Esophagus mucosa (tissue), 1 donor: ENCODE data around the gene NFATC4. TPM values are rescaled to one million over a fixed set of nuclear protein-coding genes. Genes with fewer than 3 reads are reported as not detected.
A peak's percentile ranks its signal among the peaks of the same experiment; 100 is the strongest.
"Not testable (repeated sequence)": the region's sequence is repeated elsewhere in the genome, so short reads cannot be mapped to it uniquely, and the experiment has no call there.

ENCODE experiments used
- ATAC-seq: fragments of 200-7000 bp; cut with Tn5 transposase; one replicate; pipeline ENCODE4 v1.9.1; 2020
- total RNA-seq: library from RNA; stranded (reverse); gene quantifications from one replicate; pipeline ENCODE4 v1.2.4, GENCODE V29; 2023
- donor health status: DM: yes; HTN: yes; CAD: no.

NFATC4 gene
- total RNA-seq, 1 donor from 2014 or later, result 3.4 TPM

DNA sequence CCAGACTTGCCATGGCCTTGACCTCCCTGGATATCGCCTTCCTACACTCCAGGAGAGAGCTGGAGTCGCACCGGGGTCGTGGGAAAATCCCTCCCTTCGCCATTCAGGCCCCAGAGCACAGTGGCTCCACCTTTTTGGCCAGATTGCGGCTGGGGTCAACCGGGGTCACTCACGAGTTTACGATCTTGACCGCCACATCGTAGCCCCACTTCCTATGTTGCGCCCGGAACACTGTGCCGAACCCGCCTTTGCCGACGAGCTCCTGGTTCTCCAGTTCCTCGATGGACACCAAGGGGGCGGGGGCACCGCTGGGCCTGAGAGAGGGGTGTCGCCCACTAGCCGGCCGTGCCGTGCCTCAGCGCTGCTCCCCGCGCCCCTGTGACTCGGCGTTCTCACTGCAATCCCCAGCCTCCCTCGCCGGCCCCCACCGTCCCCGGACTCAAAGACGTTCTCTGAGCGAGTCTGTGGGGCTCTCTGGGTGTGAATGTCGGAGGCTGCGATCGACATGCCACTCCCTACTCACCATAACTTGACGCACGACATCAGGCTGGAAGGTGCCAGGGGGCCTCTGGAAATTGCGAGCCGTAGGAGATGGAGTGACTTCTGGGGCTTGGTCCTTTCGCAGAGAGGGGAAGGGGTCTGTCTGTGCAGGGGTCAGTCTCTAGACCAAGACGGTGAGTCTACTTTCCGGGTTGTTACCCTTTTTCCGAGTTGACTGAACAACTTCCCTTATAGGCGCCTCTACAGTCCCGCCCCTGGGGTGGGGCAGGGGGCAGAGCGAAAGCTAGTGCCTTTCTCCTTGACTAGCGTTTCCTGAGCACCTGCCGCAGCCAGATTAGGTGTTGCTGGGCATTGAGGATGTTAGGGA is 28.5 kb upstream of the NFATC4 start, which contains the start of gene RIPK3:
Gene RIPK3 (minus strand): TSS at position 708 of the 868 bp plus-strand sequence. CDS start 165 bp downstream, at position 543.
- peak; percentile 78 for ATAC-seq

GRCh38 chr14:24340606-24341005 is 27.4 kb upstream of the NFATC4 start:
- ATAC-seq, result no peak

- ATAC-seq, result no peak
Measured at GRCh38 chr14:24342889-24343288, 25.1 kb upstream of the NFATC4 start.

DNA sequence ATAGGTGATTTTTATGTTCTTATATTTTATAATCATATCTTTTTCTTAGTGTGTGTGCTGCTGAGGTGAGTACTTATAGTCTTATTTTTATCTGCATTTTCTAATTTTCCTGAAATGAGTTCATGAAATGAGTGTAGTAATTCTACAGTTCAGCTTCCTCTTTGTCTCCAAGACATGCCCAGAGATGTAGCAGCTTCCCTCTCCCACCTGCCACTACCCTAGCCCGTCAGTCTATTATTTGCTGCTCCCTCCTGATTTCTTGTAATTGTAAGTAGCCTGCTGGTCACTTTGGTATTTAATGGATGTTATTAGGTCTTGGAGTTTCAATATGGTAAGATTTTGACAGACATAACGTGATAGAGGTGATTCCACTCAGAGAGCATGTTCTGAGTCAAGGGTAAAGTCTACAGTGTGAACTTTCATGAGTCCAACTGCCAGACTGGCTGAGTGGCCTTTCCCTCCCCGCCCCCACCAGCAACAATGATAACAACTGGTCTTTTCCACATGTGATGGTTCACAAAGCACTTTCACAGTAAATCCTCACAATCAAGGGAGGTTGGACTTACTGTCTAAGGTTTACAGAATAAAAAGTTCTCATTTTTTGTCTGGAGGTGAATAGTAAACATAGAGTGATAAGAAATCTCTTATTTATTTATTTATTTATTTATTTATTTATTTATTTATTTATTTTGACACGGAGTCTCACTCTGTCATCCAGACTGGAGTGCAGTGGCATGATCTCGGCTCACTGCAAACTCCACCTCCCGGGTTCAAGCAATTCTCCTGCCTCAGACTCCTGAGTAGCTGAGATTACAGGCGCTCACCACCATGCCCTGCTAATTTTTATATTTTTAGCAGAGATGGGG is 24.0 kb upstream of the NFATC4 start:
- ATAC-seq, result no peak

GRCh38 chr14:24347134-24347533 is 20.9 kb upstream of the NFATC4 start:
- no peak for ATAC-seq

DNA sequence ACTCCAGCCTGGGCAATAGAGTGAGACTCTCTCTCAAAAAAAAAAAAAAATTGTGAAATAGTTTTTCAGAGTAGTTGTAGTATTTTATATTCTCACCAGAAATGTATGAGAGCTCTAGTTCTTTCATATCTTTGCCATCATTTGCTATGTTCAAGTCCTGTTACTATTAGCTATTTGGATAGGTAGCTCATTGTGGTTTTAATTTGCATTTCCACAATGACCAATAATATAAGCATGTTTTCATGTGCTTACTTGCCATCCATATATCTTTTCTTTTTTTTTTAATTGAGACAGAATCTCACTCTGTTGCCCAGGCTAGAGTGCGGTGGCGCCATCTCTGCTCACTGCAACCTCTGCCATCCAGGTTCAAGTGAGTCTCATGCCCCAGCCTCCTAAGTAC is 19.8 kb upstream of the NFATC4 start:
- no peak for ATAC-seq

GRCh38 chr14:24349742-24350141 is 18.2 kb upstream of the NFATC4 start:
- ATAC-seq, result no peak

DNA sequence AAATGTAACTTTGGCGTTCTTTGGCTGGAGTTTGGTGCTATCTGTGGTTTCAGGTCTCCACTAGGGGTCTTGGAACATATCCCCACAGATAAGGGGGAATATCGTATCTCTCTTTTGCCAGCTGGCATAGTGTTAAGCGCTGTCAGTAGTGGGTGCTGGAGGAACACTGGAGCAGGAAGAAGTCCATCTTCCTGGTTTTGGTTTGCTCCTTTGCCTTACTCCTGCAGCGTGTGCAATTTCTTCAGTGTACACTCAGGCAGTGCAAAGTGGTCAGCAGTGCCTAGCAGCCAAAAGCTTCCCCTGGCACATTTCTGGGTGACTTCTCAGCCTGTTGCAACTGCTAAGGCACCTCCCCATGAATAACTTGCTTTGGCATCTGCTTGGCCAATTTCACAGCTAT is 16.5 kb upstream of the NFATC4 start:
- ATAC-seq, result peak; percentile 41

- ATAC-seq, result no peak
Measured at GRCh38 chr14:24353559-24354481, 14.2 kb upstream of the NFATC4 start.

DNA sequence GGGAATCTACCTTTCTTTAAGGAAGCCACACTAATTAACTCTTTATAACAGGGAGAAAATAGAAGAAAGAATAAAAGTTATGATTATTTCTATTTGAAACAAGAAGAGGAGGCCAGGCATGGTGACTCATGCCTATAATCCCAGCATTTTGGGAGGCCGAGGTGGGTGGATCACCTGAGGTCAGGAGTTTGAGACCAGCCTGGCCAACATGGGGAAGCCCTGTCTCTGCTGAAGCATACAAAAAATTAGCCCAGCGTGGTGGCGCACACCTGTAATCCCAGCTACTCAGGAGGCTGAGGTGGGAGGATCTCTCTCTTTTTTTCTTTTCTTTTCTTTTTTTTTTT is 13.5 kb upstream of the NFATC4 start:
- not testable (repeated sequence) for ATAC-seq

DNA sequence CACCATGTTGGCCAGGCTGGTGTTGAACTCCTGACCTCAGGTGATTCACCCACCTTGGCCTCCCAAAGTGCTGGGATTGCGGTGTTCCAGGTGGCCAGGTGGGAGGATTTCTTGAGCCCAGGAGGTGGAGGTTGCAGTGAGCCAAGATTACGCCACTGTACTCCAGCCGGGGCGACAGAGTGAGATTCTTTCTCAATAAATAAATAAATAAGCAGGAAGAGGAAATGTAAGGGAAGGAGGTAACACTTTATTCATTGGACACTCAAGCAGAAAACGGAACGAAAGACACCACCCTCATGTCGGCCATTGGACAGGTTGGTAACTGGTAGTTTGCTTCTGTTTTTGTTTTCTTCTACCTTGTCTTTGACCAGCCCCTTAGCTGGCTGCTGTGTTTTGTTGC is 13.0 kb upstream of the NFATC4 start:
- no peak for ATAC-seq

- no peak for ATAC-seq
Measured at GRCh38 chr14:24356208-24356607, 11.8 kb upstream of the NFATC4 start.

DNA sequence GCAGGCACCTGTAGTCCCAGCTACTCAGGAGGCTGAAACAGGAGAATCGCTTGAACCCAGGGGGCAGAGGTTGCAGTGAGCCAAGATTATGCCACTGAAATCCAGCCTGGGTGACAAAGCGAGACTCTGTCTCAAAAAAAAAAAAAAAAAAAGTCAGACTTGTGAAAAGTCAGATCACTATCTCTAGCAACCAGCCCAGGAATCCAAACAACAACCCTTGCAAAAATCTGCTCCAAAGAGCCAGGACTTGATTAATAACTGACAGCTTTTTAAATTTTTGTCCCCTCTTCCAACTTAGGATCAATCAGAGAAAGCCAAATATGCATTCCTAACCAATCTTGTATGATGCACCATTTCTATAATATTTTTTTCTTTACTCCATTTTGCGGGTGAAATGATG is 7.7 kb upstream of the NFATC4 start:
- no peak for ATAC-seq

DNA sequence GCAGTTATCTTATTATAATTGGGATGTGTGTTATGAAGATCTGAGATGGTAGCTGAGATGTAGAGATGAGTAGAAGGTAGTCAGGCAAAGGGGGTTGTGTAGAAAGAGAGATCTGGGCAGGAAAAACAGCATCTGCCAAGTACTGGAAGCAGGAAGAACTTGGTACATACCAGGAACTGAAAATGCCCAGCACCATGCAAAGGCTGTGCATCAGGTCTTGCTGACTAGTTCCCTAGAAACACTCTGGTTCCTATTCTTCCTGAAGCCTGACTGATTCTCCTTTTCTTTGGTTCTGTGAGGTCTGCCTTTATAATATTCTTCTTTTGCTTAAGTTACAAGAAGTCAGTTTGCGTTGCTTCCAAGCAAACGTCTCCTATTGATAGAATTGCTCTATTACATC is 6.7 kb upstream of the NFATC4 start:
- no peak for ATAC-seq

GRCh38 chr14:24362241-24362960 is 5.6 kb upstream of the NFATC4 start:
- ATAC-seq, result no peak

DNA sequence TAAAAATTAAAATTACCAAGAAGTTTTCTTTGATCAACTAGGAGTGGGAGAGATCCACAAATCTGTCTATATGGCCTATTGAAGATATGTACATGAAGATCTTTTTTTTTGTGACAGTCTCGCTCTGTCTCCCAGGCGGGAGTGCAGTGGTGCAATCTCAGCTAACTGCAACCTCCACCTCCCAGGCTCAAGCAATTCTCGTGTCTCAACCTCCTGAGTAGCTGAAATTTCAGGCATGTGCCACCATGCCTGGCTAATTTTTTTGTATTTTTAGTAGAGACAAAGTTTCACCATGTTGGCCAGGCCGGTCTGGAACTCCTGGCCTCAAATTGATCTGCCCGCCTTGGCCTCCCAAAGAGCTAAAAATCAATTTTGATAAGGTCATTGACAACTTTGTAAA is 4.6 kb upstream of the NFATC4 start:
- no peak for ATAC-seq

DNA sequence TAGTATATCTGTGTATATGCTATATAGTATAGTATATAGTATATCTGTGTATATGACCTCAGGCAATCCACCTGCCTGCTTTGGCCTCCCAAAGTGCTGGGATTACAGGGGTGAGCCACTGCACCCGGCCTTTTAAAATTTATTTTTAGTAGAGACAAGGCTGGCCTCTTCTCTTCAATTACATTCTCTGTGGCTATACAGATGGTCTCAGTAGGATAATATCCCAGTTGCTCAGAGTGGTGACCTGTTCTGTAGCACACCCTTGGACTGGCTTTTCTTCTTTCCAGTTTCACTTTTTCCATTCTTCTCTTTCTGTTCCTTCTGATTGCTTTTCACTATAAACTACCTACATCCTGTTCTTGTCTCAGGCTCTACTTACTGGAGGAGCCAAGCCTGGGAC is 3.1 kb upstream of the NFATC4 start:
- no peak for ATAC-seq

DNA sequence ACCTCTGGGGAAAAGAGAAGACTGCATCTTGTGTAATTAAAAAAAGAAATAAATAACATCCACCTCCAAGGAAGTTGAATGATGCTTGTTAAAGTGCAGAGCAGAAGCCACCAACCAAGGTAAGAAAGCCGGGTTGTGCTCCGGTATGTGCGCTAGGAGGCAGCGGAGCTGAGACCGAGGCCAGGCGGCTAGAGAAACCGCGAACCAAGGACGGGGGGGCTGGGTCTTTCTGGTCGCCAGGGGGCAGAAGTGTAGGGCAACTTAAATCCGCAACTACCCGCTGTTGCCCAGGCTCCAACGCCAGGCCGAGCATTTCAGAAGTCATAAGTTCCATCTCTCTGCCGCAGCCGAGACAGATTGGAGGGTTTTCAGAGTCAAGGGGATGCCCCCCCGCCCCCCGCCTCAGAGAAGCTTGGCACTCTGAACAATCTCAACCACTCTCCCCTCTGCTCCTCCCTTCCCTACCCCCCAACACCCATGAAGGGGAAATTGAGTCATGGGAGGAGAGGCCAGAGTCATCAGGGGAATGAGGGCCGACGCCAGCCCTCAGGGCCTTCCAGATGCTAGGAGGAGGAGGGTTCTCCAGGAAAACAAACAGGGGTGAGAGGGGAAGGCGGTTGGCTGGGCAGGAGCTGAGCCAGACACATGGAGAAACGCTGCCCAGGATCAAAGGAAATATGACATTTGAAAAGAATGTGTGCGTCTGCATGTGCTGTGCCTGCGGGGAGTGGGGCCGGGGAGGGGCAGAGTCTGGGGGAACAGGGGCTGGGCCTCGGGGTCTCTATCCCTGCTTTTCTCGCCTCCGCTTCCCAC is 2.2 kb upstream of the NFATC4 start:
- peak; percentile 72 for ATAC-seq

DNA sequence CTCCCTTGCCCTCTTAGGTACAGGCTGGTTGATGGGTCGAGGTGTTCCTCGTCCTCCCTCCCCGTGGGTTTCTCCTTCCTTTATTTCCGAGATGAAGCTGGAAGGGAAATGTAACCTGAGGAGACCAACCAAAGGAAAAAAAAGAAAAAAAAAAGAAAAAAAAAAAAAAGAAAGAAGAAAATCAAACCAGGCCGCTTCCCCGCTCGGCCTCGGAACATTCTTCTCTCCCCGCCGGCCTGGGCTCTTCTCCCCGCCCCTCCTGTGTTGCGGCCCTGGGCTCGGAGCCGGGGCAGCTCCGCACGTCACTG is 1.6 kb upstream of the NFATC4 start:
- no peak for ATAC-seq

DNA sequence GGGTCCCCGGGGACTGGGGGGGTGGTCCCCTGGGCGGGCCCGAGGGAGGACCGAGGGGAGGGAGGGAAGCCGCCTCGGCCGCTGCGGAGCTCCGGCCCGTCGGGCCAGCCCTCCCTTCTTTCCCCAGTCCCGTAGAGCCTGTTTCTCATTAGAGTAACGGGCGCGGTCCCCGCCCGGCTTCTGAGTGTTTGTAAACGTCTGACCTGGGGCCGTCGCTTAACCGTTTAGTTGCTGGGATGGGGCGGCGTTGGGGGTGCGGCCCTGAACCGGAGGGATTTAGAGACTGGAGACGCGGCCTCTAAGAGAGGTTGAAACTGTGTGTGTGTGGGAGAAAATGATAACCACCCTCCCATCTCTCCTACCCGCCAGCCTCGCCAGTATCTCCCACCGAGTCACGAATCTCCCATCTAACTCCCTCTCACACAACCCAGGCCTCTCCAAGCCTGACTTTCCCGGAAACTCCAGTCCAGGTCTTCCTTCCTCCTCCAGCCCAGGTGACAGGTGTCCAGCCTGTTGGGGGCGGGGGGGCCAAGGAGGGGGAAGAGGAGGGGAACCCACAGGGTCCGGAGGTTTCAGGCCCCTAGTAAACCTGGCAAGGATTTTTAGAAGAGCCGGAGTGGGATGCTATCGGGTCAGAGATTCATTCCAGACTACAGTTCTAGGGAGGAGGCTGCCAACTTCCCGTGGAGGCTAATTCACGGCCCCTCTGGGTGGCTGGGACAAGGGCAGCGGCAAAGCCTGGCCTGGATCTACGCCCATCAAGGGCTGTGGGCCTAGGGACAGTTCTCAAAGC is 1.1 kb upstream of the NFATC4 start:
- ATAC-seq, result peak; percentile 83
